ENCODE measurements around the gene WNT7B. TPM values are rescaled to one million over a fixed set of nuclear protein-coding genes. Genes with fewer than 3 reads are reported as not detected.

Gene WNT7B
- total RNA-seq, 6 experiments from 2014 or later, result 0.07 to 0.14 (median 0.09) TPM; not detected in 1

GRCh38 chr22:46013460-46014416 is 36.8 kb upstream of the WNT7B start:
- H3K27me3 Mint-ChIP-seq (ENCODE audit: insufficient read depth), result no peaks in the 10 kb centered on the region; the same call in 1 of the 2 replicates
- peaks cover 4% of the 10 kb centered on the region for H3K36me3 Mint-ChIP-seq (ENCODE audit: low read depth)
- peaks cover 8% of the 10 kb centered on the region for H3K9me3 Mint-ChIP-seq
- DNase-seq, result peak; percentile 96
- peak; percentile 87 for TF ChIP-seq CTCF (IDR thresholded peaks at IDR 0.05)
- peak overlapping the region; percentile 98 for H3K27ac Mint-ChIP-seq
- H3K4me3 Mint-ChIP-seq, result peak overlapping the region; percentile 90
- H3K4me1 Mint-ChIP-seq (ENCODE audit: low read depth), result peaks cover 74% of the 10 kb centered on the region

GRCh38 chr22:46012881-46013281 is 35.9 kb upstream of the WNT7B start:
- no peak for TF ChIP-seq CTCF (IDR thresholded peaks at IDR 0.05)
- Mint-ChIP-seq H3K9me3 (peaks cover 8% of the 10 kb centered on the region), H3K4me1 (ENCODE audit: low read depth) (peaks cover 74% of the 10 kb centered on the region), H3K36me3 (ENCODE audit: low read depth) (peaks cover 4% of the 10 kb centered on the region), H3K27ac (peak overlapping the region; percentile 98), H3K27me3 (ENCODE audit: insufficient read depth) (no peaks in the 10 kb centered on the region; the same call in 1 of the 2 replicates), H3K4me3 (peak overlapping the region; percentile 90)
- no peak for DNase-seq

- Mint-ChIP-seq H3K9me3 (peaks cover 8% of the 10 kb centered on the region), H3K36me3 (ENCODE audit: low read depth) (peaks cover 4% of the 10 kb centered on the region), H3K4me3 (no peak overlapping the region), H3K27me3 (ENCODE audit: insufficient read depth) (no peaks in the 10 kb centered on the region; the same call in 1 of the 2 replicates), H3K4me1 (ENCODE audit: low read depth) (peaks cover 74% of the 10 kb centered on the region), H3K27ac (peak overlapping the region; percentile 70)
- no peak for TF ChIP-seq CTCF (IDR thresholded peaks at IDR 0.05)
- no peak for DNase-seq
Observed at GRCh38 chr22:46012182-46012880, 35.4 kb upstream of the WNT7B start.

GRCh38 chr22:46011627-46012181 is 34.7 kb upstream of the WNT7B start:
- H3K27me3 Mint-ChIP-seq (ENCODE audit: insufficient read depth), result no peaks in the 10 kb centered on the region; the same call in 1 of the 2 replicates
- H3K27ac Mint-ChIP-seq, result peak overlapping the region; percentile 70
- no peak for TF ChIP-seq CTCF (IDR thresholded peaks at IDR 0.05)
- no peak for DNase-seq
- H3K9me3 Mint-ChIP-seq, result peaks cover 8% of the 10 kb centered on the region
- no peak overlapping the region for H3K4me3 Mint-ChIP-seq
- H3K4me1 Mint-ChIP-seq (ENCODE audit: low read depth), result peaks cover 71% of the 10 kb centered on the region
- peaks cover 4% of the 10 kb centered on the region for H3K36me3 Mint-ChIP-seq (ENCODE audit: low read depth)

GRCh38 chr22:46010951-46011626 is 34.1 kb upstream of the WNT7B start:
- H3K36me3 Mint-ChIP-seq (ENCODE audit: low read depth), result peaks cover 4% of the 10 kb centered on the region
- no peak for TF ChIP-seq CTCF (IDR thresholded peaks at IDR 0.05)
- H3K27me3 Mint-ChIP-seq (ENCODE audit: insufficient read depth), result no peaks in the 10 kb centered on the region; the same call in 1 of the 2 replicates
- H3K4me1 Mint-ChIP-seq (ENCODE audit: low read depth), result peaks cover 75% of the 10 kb centered on the region
- DNase-seq, result no peak
- peaks cover 8% of the 10 kb centered on the region for H3K9me3 Mint-ChIP-seq
- no peak overlapping the region for H3K4me3 Mint-ChIP-seq
- peak overlapping the region; percentile 60; the same call in 1 of the 2 replicates for H3K27ac Mint-ChIP-seq
